SK-N-MC (cell line): ENCODE data around the gene HOXC4.
"Not testable (repeated sequence)": the region's sequence is repeated elsewhere in the genome, so short reads cannot be mapped to it uniquely, and the experiment has no call there.

Experiments
- DNase-seq: peaks from one replicate; pipeline ENCODE4 v3.0.0-alpha.2; 2011; ENCODE audit warnings: low read depth, low spot score
- H3K27ac ChIP-seq: fragments of 200-600 bp; sonication (generic); 2 replicates; pipeline ENCODE4 v1.5.1; 2016; ENCODE audit warnings: mixed run types
- H3K36me3 ChIP-seq: fragments of 200-600 bp; sonication (generic); 2 replicates; pipeline ENCODE4 v1.6.1; 2017; ENCODE audit warnings: antibody characterized with exemption, low read length, mixed read lengths; ENCODE audit not compliant: insufficient read depth
- H3K4me3 ChIP-seq: fragments of 200-600 bp; sonication (generic); 2 replicates; pipeline ENCODE4 v1.5.1; 2016
- H3K9ac ChIP-seq: fragments of 200-600 bp; sonication (generic); 2 replicates; pipeline ENCODE4 v1.8.0; 2017; ENCODE audit warnings: mixed run types, mixed read lengths; ENCODE audit not compliant: insufficient read length
- H3K9me3 ChIP-seq: fragments of 200-600 bp; sonication (generic); 2 replicates; pipeline ENCODE4 v1.6.1; 2017; ENCODE audit warnings: low read depth, mild to moderate bottlenecking, antibody characterized with exemption, low read length, moderate library complexity, mixed read lengths
- EZH2 ChIP-seq: fragments of 200-600 bp; sonication (generic); IDR thresholded peaks from one replicate; pipeline ENCODE4 v1.6.1; 2017; ENCODE audit warnings: antibody characterized with exemption
- FOXP2 ChIP-seq: optimal IDR thresholded peaks from 2 replicates; pipeline ENCODE3; 2011; ENCODE audit warnings: mild to moderate bottlenecking, moderate library complexity; ENCODE audit not compliant: insufficient read depth; ENCODE audit errors: extremely low read length, control extremely low read depth
- POLR2AphosphoS5 ChIP-seq: IDR thresholded peaks from 2 replicates; pipeline ENCODE4 v1.6.1; 2012; ENCODE audit warnings: mild to moderate bottlenecking, low read depth, low read length, borderline replicate concordance

HOXC4 gene

DNA sequence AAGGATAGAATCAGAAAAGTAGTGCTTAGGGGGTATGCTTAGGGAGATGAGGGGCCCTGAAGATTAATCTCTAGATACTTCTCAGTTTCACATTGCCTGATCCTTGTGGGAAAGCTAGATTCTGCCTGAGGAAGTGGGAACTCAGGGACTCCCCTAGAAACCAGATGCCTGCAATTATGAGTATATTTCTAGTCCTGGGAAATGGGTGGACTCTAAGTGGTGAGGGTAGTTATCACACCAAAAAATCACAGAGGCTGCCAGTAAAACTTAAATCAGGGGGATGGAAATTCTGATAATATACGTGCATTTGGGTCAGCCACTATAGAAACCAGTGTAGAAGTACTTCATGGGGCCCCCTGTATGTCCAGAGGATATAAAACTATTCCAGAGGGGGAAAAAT, 18.3 kb downstream of the HOXC4 start:
- H3K9ac ChIP-seq, result no peak overlapping the region

GRCh38 chr12:54074308-54074707, 20.7 kb downstream of the HOXC4 start:
- Histone ChIP-seq H3K9ac (no peak overlapping the region), H3K4me3 (no peak overlapping the region), H3K9me3 (no peaks in the 10 kb centered on the region), H3K27ac (no peak overlapping the region), H3K36me3 (no peaks in the 10 kb centered on the region)
- no peak for DNase-seq
- TF ChIP-seq EZH2, result no peak
- TF ChIP-seq POLR2AphosphoS5, result no peak
- TF ChIP-seq FOXP2, result no peak

More for the DNA sequence above, 18.3 kb downstream of the HOXC4 start:
- no peak for TF ChIP-seq POLR2AphosphoS5
- no peak for TF ChIP-seq FOXP2
- no peak for TF ChIP-seq EZH2
- Histone ChIP-seq H3K4me3 (no peak overlapping the region), H3K9me3 (no peaks in the 10 kb centered on the region), H3K27ac (no peak overlapping the region), H3K36me3 (no peaks in the 10 kb centered on the region)
- DNase-seq, result no peak

DNA sequence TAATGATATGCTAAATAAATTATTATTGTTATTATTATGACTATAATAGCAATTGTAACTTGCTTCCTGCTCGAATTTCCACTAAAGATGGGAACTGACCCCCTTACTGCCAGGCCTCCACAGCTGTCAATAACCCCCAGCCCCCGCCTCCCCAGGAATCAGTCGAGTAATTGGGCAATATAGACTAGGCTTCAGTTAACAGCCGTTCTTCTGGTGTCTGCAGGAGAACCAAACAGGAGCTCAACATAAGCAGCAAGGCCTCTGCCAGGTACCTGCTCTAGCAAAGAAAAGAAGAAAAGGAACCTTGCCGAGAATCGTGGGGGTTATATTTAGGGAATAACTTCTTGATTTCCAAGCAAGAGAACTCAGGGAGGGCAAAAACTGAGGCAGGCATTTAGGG, 21.8 kb downstream of the HOXC4 start:
- no peak for TF ChIP-seq EZH2
- no peak for TF ChIP-seq FOXP2
- TF ChIP-seq POLR2AphosphoS5, result no peak
- H3K27ac ChIP-seq, result no peak overlapping the region
- H3K36me3 ChIP-seq, result no peaks in the 10 kb centered on the region
- no peak overlapping the region for H3K4me3 ChIP-seq
- no peaks in the 10 kb centered on the region for H3K9me3 ChIP-seq
- no peak overlapping the region for H3K9ac ChIP-seq
- no peak for DNase-seq

DNA sequence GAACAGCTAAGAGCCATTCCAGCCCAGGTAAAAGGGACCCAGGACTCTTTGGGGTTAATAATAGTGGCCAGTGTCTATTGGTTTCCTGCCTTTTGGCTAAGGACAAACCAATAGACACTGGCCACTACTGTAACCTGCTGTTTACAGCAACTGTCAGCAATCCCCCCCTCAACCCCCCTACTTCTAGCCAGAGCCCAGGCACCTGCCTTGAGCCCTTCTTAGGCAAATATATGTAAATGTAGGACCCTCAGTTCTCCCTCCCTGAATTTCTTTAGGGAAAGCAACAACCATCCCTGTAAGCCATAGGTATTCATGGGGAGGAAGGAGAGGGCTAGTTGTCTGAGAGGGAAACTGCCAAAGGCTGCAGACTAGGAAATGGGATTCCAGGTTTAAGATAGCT, 22.3 kb downstream of the HOXC4 start:
- TF ChIP-seq FOXP2 (no peak), POLR2AphosphoS5 (no peak), EZH2 (no peak)
- no peak for DNase-seq
- Histone ChIP-seq H3K9ac (no peak overlapping the region), H3K36me3 (no peaks in the 10 kb centered on the region), H3K9me3 (no peaks in the 10 kb centered on the region), H3K27ac (no peak overlapping the region), H3K4me3 (no peak overlapping the region)

DNA sequence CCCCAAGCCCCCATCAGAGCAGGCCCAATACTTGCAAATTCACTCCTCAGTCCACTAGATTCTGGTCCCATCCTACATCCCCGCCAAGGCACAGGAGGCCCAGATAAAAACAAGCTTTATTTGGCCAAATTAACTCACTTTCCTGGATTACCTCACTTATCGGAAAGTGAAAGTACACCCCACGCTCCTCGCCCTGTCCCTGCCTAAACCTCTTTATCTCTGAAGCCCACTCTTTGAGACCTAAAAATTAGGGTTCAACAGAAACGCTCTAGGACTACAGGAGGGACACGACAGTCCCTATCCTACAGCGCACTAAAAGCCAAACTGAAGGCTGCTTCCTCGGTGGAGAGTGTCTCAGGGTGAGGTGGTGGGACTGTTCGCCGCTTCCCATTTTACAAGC, 24.2 kb downstream of the HOXC4 start:
- not testable (repeated sequence) for DNase-seq, H3K9ac ChIP-seq, H3K27ac ChIP-seq, H3K36me3 ChIP-seq, H3K9me3 ChIP-seq, H3K4me3 ChIP-seq

DNA sequence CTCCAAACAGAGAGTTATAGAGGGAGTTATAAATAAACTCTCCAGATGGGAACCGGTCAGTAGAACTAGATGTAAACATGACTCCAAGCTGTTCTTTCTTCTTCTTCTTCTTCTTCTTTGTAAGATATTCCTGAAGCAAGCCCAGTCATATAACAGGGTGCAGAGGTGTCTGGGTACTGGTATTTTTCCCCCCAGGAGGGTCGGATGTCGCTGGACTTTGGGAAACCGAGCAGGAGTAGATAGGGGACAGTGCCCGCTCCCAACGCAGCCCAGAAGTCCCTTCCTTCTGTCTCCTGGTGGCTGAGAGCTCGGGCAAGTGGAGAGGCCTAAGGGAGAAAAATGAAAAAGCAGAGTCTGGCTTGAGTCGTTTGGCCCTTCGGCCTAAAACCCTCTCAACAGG, 25.5 kb downstream of the HOXC4 start:
- not testable (repeated sequence) for H3K27ac ChIP-seq, H3K4me3 ChIP-seq, H3K9ac ChIP-seq

DNA sequence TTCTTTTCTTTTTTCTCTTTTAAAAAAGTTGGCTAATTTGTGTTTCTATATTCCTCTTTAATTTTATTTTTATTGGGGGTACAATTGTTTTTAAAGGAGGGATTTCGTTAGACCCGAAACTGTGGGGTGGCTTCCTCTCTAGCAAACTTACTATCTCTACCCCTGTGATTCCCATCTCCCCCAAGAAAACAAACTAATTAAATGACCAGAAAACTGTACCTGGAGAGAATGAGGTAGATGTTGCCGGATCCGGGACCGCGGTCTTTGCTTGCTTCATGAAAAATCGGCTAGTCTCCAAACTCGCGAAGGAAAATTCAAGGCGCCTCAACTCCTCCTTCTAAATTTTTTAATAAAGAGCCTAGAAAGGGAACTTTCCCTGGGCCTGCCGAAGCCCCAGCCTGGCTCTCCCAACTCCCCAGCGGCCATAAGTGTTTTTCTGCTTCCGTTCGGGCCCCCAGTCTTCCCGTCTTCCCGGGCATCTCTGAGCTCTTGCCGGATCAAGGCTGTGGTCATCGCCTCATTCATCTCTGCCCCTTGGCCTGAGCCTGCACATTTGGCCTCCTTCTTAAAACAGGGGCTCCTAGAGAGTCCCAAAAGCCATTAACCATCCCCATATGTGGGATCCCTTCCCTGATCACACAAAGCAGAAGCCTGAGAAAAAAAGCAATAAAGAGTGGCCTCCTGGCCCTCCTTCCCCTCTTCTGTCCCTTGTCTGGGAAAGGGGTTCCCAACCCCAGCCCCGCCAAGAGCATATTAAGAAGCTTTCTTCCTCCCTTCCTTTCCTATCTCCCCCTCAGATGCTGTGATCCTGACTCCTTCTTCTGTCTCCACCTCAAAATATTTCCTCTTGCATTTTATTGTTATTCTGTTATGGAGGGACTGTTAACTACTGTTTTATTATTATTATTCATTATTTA, 26.6 kb downstream of the HOXC4 start:
- H3K36me3 ChIP-seq, DNase-seq, H3K9ac ChIP-seq, H3K9me3 ChIP-seq, H3K27ac ChIP-seq, H3K4me3 ChIP-seq: not testable (repeated sequence)

More for the DNA sequence above, 25.5 kb downstream of the HOXC4 start:
- H3K36me3 ChIP-seq, DNase-seq, H3K9me3 ChIP-seq: not testable (repeated sequence)

- H3K36me3 ChIP-seq, H3K9me3 ChIP-seq, H3K27ac ChIP-seq: not testable (repeated sequence)
- Histone ChIP-seq H3K4me3 (peak overlapping the region; percentile 61), H3K9ac (peak overlapping the region; percentile 37)
- peak; percentile 3 for DNase-seq
Observed at GRCh38 chr12:54081053-54081514, 27.4 kb downstream of the HOXC4 start.

DNA sequence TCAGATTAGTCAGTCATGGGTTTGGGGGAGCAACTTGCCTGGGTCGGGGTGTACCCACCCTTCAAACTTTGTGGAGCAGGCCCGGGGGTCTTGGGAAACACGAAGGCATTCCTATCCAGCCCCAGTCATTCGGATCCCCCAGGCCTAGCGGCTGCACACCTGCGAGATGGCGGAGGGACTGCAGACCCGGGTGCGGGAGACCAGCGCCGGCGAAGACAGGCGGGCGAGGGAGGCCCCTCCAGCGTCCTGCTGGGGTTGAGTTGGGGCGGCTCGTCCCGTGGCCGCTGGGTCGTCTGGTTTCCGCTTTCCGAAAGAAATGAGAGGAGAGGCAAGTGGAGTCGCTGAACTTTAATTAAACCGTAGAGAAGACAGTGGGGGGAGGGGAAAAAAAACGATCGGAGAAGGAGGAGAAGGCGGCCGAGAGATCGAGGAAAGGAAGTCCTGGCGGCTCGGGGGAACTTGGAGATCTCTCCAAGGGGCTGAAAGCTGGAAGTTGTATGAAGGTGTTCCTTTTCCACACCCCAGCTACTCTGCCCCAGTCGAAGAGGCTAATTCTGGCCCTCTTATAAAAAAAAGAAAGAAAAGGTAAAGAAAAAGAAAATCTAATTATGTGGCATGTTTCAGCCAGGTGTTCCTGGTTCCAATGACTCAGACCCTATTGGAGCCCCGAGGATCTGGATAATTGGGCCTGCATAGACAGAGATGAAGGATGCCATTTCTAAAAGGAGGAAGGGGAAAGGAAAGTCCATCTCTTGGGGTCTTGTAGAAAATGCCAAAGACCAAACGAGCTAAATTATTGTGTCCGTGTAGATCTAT, 28.2 kb downstream of the HOXC4 start:
- not testable (repeated sequence) for H3K4me3 ChIP-seq, H3K9me3 ChIP-seq, H3K36me3 ChIP-seq, H3K27ac ChIP-seq, H3K9ac ChIP-seq, DNase-seq
